Hypothalamus (tissue), 51 donors: ENCODE results near the gene TBC1D19.

Source experiments
- DNase-seq, 51 donors: peaks; one replicate each; lab custom pipeline; 2025; lab: John Stamatoyannopoulos, UW

Gene TBC1D19

GRCh38 chr4:26772096-26772873 lies 188.4 kb downstream of the TBC1D19 start:
- DNase-seq: no peak

GRCh38 chr4:26779224-26779623 lies 195.3 kb downstream of the TBC1D19 start:
- no peak for DNase-seq

GRCh38 chr4:26779674-26780073 lies 195.8 kb downstream of the TBC1D19 start:
- DNase-seq: peak in 1 of 51 donors; percentile 5

- DNase-seq: no peak
Measured at GRCh38 chr4:26780539-26780938, 196.7 kb downstream of the TBC1D19 start.

- DNase-seq: no peak
Measured at GRCh38 chr4:26782168-26782829, 198.4 kb downstream of the TBC1D19 start.

GRCh38 chr4:26782830-26783202 lies 198.9 kb downstream of the TBC1D19 start:
- DNase-seq: no peak

- no peak for DNase-seq
Measured at GRCh38 chr4:26784207-26784865, 200.5 kb downstream of the TBC1D19 start.

GRCh38 chr4:26785312-26785711 lies 201.4 kb downstream of the TBC1D19 start:
- no peak for DNase-seq

DNA sequence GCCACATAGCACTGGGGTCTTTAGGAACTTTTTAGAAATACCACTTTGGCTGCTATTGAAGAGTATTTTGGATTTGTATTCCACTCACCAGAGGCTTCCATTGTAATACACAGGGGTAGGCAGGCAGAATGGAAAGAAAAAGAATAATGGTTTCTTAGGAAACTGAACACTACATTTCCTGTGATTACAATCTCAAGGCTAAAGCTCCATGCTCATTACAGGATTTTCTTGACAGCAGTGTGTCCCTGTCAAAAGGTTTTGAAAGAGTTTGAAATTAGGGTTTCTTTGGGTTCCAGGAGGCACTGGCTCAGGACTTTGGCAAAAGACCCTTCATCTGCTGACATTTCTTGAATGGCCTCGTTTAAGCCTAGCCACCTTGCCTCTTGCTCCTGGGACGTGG lies 201.9 kb downstream of the TBC1D19 start:
- DNase-seq: no peak

DNA sequence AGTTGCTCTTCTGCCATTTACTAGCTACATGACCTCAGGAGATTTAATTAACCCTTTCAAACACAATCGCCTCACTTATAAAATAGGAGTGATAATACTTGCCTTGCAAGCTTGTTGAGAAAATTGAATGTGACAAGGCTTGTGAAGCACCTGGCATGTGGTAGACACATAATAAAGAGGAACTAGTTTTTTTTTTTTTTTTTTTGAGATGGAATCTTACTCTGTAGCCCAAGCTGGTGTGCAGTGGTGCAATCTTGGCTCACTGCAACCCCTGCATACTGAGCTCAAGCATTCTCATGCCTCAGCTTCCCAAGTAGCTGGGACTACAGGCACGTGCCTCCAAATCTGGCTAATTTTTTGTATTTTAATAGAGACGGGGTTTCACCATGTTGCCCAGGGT lies 203.0 kb downstream of the TBC1D19 start:
- DNase-seq: no peak

- peak in 4 of 51 donors; percentile 5 to 40 (median 18) for DNase-seq
Measured at GRCh38 chr4:26787461-26788340, 203.8 kb downstream of the TBC1D19 start.

- no peak for DNase-seq
Measured at GRCh38 chr4:26788341-26788733, 204.5 kb downstream of the TBC1D19 start.

- DNase-seq: no peak
Measured at GRCh38 chr4:26789208-26789607, 205.3 kb downstream of the TBC1D19 start.

- no peak for DNase-seq
Measured at GRCh38 chr4:26791346-26791745, 207.5 kb downstream of the TBC1D19 start.

GRCh38 chr4:26792639-26793038 lies 208.8 kb downstream of the TBC1D19 start:
- DNase-seq: no peak

GRCh38 chr4:26793735-26794134 lies 209.9 kb downstream of the TBC1D19 start:
- DNase-seq: no peak

GRCh38 chr4:26796081-26796480 lies 212.2 kb downstream of the TBC1D19 start:
- no peak for DNase-seq

- no peak for DNase-seq
Measured at GRCh38 chr4:26802790-26803189, 218.9 kb downstream of the TBC1D19 start.

- peak in 6 of 51 donors; percentile 8 to 56 (median 12) for DNase-seq
Measured at GRCh38 chr4:26803211-26803861, 219.5 kb downstream of the TBC1D19 start.

DNA sequence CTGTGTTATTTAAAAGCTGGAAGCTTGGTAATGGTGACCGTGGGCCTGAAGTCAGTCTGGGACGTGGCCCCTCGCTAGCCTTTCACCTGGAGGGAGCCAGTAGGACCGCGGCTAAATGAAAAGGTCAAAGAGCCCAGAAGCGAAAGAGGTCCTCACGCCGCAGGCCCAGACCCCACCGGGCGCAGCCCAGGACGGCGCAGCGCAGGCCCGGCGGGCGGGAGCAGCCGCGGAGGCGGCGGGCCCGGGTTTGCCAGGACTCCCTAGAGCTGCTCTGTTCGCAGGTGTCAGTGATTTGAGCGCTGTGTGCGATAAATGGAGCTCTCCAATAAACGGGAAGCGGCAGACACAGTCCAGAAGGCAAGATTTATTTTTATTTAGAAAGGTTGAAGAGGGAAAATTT lies 220.6 kb downstream of the TBC1D19 start:
- no peak for DNase-seq
